Measurements from ENCODE around the gene TTC33.

DNA sequence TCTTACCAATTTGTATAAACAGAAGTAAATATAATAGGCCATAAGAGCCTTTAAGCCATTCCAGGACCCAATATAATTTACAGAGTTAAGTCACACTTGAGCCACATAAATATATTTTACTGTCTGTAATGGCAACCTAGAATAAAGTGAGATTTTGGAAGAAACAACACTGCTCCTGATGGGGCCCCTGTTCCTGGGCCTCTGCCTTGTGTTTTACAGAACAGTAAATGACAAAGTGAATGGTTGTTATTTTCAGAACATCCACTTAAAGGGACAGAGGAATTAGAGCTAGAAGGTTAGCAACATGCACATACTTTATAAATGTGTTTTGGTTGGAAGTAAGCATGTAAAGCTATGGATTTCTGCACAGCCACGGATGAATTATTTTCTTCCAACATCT, 72.5 kb downstream of the TTC33 start:
- TF ChIP-seq YY1 (IDR thresholded peaks at IDR 0.05; ENCODE audit: insufficient read depth, insufficient read length) = no peak
- no peak for TF ChIP-seq ZNF274 (IDR thresholded peaks at IDR 0.05; ENCODE audit: low read depth, low read length)
- no peak for TF ChIP-seq SUZ12 (IDR thresholded peaks at IDR 0.05; ENCODE audit: extremely low read depth, insufficient read depth, insufficient read length)

Data from NT2/D1 (cell line).